NCI-H146 treated with DMSO at 0.1 percent for 48 hours (cell line): ENCODE results near the gene VOPP1.
"Not testable (repeated sequence)": the region's sequence is repeated elsewhere in the genome, so short reads cannot be mapped to it uniquely, and the experiment has no call there.

ENCODE experiments used
- DNase-seq: peaks from one replicate; lab custom pipeline; 2025; ENCODE audit not compliant: unreplicated experiment; lab: John Stamatoyannopoulos, UW

The VOPP1 gene

DNA sequence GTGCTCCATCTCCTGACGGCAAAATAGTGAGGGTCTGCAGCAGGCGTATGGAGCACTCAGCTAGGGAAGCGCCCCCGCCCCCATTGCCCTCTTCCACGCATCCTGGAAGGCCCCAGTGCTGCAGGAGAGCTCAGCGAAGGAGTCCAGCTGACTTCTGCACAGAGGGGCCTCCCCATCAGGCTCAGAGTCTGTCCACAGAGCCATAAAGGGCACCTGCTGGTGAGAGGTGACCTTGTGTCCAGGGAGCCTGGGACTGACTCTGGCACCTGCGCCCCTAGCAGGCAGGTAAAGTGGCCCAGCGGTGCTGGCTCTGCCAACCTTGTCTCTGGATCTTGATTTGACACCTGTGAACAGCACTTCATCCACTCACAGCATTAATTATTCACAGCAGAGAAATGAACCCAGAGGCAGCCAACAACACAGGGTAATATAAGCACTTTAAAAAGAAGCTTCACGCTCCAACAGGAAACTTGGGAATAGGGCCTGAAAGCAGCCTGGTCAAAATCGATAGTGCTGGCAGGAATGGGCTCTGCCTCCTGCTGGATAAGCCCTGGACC lies 59.6 kb downstream of the VOPP1 start:
- DNase-seq = peak; percentile 59

DNA sequence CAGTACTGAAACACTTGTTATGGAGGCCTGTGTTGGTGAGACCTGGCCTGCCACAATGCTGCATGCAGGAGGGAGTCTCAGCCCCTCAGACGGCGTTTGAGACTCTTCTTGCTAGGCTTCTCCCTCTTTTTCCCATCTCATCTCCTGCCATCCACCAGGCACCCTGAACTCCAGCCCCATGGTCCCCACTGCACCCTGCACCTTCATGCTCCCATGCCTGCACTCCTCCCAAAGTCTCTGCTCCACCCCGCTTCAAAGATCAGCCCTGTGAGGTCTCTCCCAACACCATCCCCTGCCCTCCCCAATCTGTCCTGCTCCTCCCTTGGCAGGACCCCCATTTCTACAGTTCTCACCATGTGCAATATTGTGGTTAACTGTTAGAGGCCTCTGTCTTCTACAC lies 61.7 kb downstream of the VOPP1 start:
- DNase-seq = no peak

DNA sequence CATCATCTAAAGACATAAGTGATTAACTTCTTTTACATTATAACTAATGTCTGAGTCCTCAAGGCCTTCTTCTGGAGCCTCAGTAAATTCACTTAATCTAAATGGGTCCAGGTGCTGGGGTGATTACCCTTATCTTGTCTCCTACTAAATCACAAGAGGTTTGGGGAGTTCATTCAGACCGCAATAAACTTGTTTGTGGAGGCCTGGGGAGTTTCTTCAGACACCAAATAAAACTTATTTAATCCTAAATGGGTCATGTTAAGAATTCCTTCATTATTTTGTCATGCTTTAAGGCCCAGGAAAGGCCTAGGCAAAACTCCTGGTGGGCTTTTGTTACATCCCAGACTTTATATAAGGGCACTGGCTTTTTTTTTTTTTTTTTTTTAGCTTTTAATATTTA lies 62.1 kb downstream of the VOPP1 start:
- not testable (repeated sequence) for DNase-seq

DNA sequence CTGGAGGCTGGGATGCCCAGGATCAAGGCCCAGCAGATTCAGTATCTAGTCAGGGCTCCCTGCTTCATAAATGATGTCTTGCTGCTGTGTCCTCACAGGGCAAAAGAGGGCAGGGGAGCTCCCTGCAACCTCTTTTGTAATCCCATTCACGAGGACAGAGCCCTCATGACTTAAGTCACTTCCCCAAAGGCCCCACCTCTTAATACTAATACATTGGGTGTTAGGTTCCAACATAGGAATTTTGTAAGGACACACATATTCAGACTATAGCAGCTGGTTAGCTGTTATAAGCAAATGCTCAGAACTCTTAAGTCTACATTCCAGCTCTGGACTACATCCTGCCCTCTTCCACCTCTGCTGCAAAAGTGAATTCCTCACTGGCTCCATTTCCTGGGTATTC lies 63.0 kb downstream of the VOPP1 start:
- DNase-seq = no peak

DNA sequence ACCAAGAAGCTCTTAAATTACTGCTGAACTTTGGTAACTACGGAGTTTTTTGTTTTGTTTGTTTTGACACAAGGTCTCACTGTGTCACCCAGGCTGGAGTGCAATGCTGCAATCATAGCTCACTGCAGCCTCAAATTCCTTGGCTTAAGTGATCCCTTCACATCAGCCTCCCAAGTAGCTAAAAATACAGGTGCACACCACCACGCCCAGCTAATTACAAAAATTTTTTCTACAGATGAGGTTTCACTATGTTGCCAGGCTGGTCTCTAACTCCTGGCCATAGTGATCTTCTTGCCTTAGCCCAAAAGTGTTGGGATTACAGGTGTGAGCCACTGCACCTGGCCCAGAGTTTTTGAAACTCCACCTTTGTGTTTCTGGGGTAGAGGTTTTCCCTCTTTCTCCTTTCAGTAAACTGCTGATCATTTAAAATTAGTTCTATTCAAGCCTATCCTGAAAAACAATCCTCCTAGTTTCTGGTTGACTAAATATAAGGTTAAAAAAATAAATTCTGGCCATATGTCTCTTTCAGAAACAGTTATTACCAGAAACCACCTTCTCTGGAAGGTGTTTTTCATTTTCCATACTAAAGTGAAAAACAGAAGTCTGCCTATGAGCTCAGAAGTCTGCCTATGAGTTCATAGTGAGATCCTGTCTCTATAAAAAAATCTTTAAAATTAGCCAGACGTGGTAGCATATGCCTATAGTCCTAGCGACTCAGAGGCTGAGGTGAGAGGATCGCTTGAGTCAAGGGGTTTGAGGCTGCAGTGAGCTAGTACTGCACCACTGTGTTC lies 63.9 kb downstream of the VOPP1 start:
- no peak for DNase-seq

DNA sequence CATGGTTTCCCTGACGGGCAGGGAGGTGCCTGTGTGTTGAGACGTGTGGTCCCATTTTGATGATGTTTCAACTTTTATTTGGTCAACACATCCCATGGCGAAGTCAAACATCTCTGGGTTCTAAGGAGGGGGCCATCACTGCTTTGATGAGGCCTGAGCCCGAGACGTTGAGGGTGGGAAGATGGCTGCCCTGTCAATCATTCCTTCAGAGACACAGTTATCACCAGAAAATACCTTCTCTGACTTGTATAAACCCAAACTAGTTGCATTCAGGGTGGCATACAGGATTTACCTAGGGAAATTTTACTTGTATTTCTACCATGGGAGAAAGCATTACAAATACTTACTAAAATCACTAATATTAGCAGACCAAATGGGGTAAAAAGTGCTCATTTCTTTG lies 64.6 kb downstream of the VOPP1 start:
- DNase-seq = no peak

DNA sequence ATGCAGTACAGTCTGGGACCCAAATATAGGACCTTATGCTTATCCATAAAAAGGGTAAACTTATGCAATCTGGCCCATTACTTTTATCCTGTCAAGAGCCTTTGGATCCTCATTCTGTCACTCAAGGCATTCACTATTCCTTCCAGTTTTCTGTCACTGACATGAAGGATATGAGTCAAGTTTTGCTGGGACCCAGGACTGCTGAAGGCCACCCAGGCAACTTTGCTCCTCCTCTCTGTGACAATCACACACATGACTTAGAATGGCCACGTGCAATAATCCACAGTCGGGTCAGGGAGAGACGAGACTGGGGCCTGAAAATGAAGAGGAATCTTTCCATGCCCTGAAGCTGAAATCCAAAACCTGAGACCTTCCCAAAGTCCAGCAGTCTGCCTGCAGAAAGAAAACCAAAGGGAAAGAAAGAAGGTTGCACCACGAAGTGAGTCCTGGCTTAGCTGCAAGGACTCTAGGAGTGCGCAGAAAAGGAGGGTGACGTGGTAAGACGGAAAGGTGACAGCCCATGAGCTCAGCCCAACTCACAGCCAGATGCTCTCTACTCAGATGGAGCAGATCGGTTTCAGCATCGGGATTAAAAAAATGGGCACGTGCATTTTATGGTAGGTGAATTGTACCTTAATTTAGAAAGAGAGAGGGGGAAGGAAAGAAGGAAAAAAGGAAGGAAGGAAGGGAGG lies 67.2 kb downstream of the VOPP1 start:
- DNase-seq = no peak

DNA sequence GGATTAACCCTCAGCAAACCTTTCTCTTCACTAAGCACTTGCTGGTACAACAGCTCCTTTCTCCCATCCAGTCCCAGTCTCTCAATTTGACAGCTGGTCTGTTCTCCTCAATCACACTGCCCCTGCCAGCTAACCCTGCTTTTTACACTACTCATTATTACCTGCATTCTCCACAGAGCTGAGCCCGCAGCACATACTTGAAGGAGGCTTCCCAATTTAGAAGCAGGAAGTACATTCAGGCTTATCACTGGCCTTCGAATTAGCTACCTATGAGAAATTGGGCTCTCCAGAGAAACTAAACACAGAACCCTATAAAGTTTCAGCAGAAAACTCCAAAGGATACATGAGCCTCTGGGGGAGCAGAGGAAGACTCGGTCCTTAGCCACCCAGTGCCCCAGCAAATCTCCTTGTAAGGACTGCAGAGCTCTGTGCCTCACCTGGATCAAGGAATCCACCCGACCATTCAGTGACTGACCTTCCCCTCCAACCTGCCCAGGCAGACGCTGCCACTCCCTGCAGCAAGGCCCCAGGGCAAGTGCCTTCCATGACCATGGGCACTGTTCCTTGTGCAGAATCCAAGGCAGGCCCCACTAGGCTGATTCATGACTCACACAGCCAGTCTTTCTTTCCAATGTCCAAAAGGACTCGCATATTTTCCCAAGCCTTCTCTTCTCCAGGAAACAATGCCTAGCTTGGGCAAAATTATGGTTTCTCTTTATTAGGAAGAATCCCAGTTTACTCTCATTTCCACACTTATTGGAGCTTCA lies 68.0 kb downstream of the VOPP1 start:
- peak; percentile 27 for DNase-seq

DNA sequence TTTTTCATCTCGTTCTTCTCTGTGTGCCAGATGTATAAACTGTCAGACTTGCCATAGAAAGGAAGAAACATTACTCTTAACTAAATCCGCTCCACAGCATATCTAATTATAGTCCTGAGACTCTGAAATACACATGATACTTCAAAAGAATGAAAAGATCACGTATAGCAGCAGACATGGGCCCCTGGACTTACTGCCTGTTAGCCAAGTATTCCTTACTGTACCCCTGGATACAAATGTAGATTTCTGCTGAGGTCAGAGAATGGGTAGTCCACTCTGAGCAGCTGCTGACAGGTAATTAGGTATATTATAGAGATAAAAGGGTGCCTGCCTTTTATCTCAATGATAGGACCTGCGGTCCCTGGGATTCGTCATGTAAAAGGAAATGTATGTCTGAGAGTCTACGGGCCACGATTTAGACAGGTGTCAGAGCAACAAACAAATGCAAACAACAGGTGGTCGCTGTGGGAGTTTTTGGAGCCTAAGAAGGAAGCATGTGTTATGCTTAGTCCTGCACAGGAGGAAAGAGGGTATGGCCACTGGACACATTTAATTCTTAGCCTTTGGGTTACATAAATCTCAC lies 69.4 kb downstream of the VOPP1 start:
- DNase-seq = peak; percentile 98

DNA sequence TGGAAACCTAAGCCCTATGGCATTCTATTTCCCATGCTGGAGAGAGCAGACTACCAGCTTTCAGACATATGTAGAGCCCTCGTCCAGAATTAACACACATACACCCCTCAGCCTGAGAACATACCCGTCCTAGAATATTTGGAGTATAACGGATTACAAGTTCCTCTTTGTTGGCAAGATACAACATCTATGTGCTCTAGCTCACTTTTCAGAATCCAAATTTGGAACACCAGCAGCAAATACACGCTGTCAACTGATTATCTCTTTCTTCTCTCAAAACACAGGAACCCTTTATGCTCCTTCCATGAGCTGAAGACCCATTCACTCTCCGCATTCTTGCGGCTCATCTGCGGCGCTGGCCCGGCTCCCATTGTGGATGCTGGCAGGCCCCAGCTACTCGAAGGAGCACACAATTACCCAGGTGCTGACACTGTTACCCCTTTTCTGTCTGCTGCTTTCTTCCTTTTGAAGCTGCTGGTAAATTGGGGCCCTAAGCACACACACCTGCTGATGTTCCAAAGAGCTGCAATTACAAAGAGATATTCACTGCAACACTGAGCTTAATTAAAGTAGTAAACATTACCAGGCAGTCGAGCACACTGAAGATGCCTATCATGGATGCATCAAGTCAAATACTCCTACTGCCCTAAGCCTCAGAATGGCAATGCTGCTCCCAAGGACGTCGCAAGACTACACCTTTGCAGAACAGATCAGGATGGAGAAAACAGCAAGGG lies 70.0 kb downstream of the VOPP1 start:
- peak; percentile 85 for DNase-seq

DNA sequence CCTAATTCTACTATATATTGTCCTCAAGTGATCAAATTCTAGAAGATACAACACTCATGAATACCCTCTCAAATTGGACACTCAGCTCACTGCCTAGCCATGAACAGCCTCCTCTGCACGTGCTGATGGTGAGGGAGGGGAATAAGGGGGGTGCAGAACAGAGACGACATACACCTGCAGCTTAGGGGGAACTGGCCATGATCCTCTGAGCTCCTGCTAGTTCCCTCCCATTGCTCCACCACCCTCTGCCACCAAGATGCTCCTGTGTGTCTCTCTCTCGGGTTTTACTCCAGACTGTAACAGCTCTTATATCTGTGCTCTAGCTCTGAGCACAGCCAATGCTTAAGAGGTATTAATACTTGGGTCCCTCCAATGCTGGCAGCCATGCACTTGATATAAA lies 70.7 kb downstream of the VOPP1 start:
- no peak for DNase-seq

DNA sequence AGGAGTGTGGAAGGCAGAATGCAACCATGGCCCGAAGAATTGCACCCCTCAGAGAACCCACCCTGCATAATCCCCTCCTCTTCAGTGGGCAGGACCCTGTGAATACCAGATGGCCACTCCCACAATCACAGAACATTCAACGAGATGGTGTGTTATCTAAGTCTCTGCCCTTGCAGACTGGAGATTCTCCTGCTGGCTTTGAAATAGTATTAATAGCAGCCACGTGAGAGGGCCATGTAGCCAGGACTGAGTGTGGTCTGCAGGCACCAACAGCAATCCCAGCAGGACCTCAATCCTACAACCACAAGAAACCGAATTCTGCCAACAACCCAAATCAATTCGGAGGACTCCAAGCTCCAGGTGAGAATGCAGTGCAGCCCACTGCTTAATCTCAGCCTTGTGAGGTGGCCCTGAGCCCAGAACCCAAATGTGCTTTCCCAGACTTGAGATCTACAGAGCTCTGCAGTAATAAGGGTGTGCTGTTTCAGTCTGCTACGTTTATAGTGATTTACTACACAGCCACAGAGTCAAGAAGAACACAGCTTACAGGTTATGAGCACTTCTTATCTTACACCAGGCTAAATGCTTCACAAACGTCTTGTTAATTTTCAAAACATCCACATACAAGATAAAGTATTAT lies 72.1 kb downstream of the VOPP1 start:
- DNase-seq = no peak

DNA sequence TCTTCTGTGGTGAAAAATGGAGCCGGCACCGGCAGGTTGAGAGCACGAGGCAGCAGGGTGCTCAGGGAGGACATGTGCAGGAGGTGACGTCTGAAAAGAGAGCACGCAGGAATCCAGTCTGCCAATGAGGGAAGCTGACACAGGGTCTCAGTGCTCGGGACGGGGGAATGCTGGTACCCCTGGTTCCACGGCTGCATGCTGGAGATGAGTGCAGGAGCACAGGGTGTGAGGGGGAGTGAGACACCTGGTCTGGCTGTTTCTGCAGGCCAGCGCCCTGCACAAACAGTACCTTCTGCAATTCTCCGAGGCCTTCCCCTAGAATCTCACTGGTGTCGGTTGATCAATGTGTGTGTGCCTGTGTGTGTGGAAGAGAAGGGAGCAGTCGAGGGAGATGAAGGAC lies 72.7 kb downstream of the VOPP1 start:
- DNase-seq = no peak

DNA sequence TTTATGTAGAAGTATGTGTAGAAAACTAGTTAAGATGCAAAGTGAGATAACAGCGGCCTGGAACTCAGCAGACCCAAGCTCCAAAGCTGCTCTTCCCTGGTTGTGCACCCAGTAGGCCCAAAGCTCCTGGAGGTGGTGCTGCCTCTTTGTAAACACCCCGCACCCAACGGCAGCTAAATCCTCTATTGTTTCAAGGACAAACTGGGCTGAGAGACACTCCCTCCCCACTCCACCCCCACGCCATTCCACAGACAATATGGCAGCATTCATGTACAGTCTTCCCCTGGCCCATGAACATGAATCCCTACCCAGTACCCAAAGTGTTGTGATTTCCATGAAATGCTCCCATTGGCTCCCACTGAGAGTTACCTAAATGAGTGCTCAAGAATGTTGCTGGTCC lies 73.5 kb downstream of the VOPP1 start:
- no peak for DNase-seq

DNA sequence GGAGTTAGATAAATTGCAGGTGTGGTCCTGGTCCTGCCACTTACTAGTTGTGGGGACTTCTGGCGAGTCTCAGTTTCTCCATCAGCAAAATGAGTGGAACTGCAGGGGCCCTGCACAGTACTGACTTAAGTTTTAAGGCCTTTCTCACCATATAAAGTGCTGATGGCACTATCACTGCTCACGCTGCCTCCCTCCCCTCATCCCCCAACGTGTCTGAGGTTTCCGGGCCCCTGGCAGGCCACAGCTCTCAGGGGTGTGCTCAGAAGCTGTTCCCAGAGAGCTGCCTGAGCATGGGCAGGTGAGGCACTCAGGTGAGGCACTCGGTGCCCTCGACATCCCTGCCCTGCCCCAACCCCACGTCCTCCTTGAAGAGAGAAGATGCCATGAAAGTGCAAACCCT lies 74.2 kb downstream of the VOPP1 start:
- DNase-seq = no peak

DNA sequence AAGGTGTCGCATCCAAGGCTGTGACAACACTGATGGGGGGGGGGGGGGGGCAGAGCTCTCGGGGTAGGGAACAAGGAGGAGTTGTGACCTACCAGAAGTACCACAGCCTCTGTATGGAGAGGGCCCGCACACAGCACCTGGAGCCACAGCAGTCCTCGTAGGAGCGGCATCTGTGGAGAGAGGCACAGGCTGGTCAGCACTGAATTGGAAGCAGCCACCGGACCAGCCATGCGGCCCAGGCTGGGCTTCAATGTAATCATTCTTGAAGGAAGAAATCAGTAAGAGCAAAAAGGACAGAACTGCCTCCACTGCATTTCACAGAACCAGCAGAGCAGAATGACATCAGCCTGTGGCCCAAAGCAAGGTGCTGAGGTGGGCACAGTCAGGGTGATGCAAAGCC lies 74.8 kb downstream of the VOPP1 start:
- no peak for DNase-seq

DNA sequence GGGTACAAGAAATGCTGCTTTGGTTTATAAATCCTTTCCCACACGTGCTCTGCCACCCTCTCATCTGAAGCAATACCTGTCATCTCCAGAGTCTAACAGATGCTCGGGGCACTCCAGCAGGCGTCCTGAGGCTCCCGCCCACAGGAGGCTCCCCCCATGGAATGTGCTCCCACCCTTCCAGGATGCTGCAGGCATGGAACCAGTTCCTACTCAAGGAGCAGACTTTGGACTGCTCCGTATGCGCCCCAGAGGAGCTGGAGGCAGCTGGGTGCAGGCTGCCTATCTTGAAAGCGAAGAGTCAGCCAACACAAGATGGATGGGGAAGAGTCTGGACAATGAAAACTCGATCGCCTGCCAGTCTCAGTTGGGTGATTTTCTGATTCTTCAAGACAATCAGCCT lies 75.4 kb downstream of the VOPP1 start:
- DNase-seq = no peak

DNA sequence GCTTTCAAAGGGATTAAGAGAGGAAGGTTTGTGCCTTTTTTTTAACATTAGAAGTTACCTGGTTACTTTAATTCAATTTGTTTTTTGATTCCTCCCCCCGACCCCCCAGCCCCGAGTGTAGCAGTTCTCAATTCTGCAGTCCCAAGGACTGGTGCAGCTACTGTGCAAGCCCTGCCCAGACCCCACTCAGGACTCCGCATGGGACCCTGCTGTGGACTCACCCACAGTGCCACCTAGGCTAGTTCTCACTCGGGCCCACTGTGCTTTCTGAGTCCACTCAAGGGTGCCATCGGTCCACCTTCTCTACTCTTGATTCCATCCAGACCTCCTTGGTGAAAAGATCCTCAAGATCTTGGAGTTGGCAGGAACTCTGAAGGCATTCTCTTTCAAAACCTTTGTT lies 77.4 kb downstream of the VOPP1 start:
- no peak for DNase-seq

DNA sequence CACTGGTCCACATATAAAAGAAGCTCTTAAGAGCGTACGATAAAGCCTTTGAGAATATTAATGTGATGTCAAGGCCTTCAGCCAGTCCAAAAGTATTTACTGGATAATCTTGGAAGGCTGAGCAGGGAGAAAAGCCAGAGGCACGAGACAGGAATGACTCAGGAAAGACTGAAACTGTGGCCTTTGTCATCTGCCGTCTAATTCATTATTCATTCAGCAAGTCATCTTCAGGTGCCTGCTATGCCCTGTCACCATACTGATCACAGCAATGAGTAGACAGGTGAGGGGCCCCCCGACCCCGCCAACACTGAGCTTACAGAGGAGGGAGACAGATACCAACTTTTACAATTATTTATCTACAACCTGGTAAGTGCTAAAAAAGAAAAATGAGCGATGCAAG lies 78.9 kb downstream of the VOPP1 start:
- DNase-seq = no peak

DNA sequence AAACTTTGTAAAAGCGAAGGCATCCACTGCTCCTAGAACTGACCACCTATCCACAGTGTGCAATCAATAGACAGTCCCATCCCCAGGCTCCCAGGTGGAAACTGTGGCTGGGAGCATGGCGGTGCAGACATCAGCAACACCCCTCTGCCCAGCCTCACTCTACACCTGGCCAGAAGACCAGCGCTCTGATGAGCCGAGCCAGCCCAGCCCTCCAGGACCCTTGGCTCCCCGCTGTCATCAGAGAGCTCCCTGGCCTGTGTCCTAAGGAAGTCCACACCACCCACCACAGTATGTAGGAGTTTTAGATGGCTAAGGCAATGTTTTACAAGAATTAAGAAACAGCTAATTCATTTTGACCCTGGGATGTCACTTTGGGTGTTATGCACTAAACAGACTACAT lies 81.0 kb downstream of the VOPP1 start:
- no peak for DNase-seq
